Stimulated activated CD4-positive, alpha-beta T cell treated with anti-CD3 and anti-CD28 coated beads, Interleukin-15, amount 100 ng/mL, for 24 hours (primary cell): Measurements from ENCODE around the gene PFN1.
A peak's percentile ranks its signal among the peaks of the same experiment; 100 is the strongest.
"Not testable (repeated sequence)": the region's sequence is repeated elsewhere in the genome, so short reads cannot be mapped to it uniquely, and the experiment has no call there.

ENCODE experiments used
- DNase-seq: peaks from one replicate; pipeline ENCODE4 v3.0.0-alpha.2; 2020

The PFN1 gene

GRCh38 chr17:4945176-4945943, 3.0 kb downstream of the PFN1 start:
- DNase-seq, result peak; percentile 92

DNA sequence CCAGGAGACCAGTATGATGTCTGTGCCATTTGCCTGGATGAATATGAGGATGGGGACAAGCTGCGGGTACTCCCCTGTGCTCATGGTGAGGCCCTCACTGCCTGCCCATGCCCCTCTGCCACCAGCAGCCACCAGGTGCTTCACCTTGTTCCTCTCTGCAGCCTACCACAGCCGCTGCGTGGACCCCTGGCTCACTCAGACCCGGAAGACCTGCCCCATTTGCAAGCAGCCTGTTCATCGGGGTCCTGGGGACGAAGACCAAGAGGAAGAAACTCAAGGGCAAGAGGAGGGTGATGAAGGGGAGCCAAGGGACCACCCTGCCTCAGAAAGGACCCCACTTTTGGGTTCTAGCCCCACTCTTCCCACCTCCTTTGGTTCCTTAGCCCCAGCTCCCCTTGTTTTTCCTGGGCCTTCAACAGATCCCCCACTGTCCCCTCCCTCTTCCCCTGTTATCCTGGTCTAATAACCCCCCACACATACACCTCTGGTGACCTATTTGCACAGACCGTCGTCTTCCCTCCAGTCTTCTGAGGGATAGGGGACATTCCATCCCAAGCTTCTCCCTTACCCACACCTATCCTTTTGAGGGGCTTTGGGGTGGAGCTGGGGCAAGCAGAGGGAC, 3.7 kb downstream of the PFN1 start:
- DNase-seq, result peak; percentile 62

DNA sequence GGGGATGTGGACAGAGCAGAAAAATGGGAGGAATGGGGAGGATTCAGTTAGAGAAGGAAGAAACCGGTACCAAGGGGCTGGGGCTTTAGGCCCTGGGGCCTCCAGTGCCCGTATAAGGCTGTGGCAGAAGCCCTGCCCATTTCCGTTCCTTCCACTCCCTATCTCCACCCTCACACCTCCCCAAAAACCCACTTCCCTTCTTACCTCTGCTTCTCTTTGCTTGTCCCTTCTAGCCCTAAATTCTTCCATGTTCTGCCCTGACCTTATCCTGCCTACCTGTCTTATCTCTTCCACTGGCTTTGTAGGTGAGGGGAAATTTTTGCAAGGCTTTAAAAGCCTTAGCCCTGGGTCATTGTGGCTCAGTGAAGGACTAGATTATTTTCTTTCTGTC, 4.2 kb downstream of the PFN1 start:
- DNase-seq, result peak; percentile 75

DNA sequence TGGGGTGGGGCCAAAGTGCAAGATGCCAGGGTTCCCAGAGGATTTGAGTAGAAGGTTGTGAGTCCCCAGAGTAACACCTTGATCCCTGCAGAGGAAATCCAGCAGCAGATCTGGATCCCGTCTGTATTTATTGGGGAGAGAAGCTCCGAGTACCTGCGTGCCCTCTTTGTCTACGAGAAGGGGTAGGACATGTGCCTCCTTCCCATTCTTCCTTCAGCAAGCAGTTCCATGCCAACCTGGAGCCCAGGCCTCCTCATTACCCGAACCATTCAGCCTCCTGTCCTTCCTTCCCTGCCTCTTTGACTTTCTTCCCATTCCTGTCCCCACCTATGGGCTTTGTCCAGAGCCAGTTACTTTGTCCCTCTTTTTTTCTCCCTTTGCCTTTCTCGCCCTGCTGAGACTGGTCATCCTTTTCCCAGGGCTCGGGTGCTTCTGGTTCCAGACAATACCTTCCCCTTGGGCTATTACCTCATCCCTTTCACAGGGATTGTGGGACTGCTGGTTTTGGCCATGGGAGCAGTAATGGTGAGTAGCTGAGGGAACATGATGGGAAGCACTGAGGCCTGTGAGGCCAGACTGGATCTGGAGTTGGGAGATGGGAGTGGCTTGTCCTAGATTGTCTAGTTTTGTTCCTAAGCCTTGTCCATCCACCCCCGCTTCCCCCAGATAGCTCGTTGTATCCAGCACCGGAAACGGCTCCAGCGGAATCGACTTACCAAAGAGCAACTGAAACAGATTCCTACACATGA, 5.4 kb downstream of the PFN1 start:
- DNase-seq, result no peak

- no peak for DNase-seq
These were observed 7.1 kb downstream of the PFN1 start for GRCh38 chr17:4941319-4941610.

- peak; percentile 64 for DNase-seq
These were observed 7.6 kb downstream of the PFN1 start for GRCh38 chr17:4940555-4941318.

DNA sequence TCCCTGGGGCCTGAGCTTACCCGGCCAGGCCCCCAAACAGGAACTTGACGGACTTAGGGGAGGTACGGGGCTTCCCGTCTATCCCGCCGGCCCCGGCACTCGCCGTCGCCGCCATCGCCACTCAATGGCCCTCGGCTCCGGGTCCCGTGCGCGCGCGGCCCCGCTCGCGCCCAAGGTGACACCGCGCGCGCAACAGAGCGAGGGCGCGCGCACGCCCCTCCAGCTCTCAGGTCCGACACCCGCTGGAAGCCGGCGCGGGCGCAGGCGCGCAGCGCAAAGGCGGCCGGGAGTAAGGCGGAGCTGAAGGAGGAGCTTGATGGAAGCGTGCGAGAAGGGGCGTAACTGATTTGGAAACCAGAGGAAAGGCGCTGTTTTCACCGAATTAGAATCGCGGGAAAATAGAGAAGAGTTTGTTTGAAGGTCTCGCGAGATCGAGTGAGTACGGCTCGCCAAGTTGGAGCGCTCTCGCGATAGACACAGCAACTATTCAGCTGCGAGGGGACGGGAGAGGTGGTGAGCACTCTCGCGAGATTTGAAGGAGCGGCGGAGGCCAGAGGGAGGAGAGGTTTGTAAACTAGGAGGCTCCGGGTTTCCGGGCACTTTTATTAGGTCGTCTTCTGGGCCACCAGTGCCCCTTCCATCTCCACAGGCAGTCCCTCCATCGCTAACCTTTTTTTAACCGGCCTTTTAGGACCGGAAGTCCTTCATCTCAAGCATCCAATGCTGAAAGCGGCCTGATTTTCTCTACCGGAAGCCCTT, 8.4 kb downstream of the PFN1 start, which contains the start of the genes RNF167 and SLC25A11:
RNF167 (plus strand) TSS at position 473 of the 759 bp plus-strand sequence. CDS start 642 bp downstream, outside the sequence.
SLC25A11 (minus strand) TSS at position 251 of the 759 bp plus-strand sequence; CDS start at position 115, 136 bp downstream.
- peak; percentile 96 for DNase-seq

DNA sequence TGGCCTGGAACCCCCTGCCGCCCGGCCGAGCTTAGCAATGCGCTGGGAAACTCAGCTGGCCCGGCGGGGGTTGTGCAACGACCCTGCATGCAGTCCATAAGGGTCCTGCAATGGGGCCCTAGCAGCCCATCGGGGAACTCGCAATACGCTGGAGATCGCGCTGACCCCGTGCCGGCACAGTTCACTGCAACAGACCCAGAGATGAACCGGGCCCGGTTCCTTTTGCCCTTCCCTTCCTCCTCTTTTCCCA, 8.9 kb downstream of the PFN1 start:
- peak; percentile 42 for DNase-seq

- DNase-seq, result no peak
These were observed 9.4 kb downstream of the PFN1 start for GRCh38 chr17:4938688-4939545.

- no peak for DNase-seq
These were observed 10.2 kb downstream of the PFN1 start for GRCh38 chr17:4938069-4938491.

- no peak for DNase-seq
These were observed 10.8 kb downstream of the PFN1 start for GRCh38 chr17:4937553-4937952.

GRCh38 chr17:4936436-4936835, 11.9 kb downstream of the PFN1 start:
- DNase-seq, result no peak

GRCh38 chr17:4935650-4936049, 12.7 kb downstream of the PFN1 start:
- DNase-seq, result no peak

GRCh38 chr17:4934173-4934979, 14.0 kb downstream of the PFN1 start:
- DNase-seq, result peak; percentile 36

GRCh38 chr17:4933646-4934045, 14.7 kb downstream of the PFN1 start:
- no peak for DNase-seq

GRCh38 chr17:4932756-4933155, 15.6 kb downstream of the PFN1 start:
- no peak for DNase-seq

DNA sequence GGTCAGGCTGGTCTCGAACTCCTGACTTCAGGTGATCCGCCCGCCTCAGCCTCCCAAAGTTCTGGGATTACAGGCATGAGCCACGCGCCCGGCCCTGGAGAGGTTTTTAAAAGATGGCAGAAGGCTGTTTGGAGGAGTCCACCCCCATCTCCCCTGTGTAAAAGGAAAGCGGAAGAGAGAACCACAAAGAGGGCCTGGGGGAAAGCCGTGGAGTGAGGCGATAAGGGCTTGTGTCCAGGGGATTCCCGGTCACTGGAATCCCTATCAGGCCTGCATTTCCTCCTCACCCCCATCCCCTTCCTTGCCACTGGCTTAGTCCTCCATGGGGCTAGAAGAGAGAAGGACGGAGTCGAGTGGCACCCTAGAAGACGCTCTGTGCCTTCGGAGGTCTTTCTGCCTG, 16.4 kb downstream of the PFN1 start, which contains the start of gene GP1BA:
GP1BA (plus strand) TSS at position 315 of the 400 bp plus-strand sequence. CDS start 328 bp downstream, outside the sequence.
- DNase-seq, result no peak

- DNase-seq, result no peak
These were observed 19.4 kb downstream of the PFN1 start for GRCh38 chr17:4928881-4929280.

- not testable (repeated sequence) for DNase-seq
These were observed 21.6 kb downstream of the PFN1 start for GRCh38 chr17:4926577-4927335.

DNA sequence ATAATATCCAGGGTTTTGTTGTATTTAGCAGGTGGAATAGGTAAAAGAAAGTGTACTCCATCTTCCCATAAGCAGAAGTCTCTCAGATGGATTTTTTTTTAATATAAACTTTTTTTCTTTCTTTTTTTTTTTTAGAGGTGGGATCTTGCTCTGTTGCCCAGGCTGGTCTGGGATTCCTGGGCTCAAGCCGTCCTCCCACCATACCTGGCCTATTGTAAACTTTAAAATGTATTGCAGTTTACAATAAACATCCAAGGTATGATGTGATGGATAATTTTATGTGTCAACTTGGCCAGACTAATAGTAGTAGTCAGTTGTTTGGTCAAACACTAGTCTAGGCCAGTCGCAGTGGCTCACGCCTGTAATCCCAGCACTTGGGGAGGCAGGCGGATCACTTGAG, 27.0 kb downstream of the PFN1 start:
- DNase-seq, result no peak
